ENCODE results near the gene POLR2E.

- TF ChIP-seq CTCF (IDR thresholded peaks at IDR 0.05) (no peak), POLR2AphosphoS5 (IDR thresholded peaks at IDR 0.05) (no peak)
These were observed 45.3 kb upstream of the POLR2E start for GRCh38 chr19:1140272-1141027.
